ENCODE measurements around the gene ANKRD27. TPM values are rescaled to one million over a fixed set of nuclear protein-coding genes. Genes with fewer than 3 reads are reported as not detected.

Gene ANKRD27
- total RNA-seq, 4 donors from 2014 or later = 22.7 to 38.5 (median 30.1) TPM

DNA sequence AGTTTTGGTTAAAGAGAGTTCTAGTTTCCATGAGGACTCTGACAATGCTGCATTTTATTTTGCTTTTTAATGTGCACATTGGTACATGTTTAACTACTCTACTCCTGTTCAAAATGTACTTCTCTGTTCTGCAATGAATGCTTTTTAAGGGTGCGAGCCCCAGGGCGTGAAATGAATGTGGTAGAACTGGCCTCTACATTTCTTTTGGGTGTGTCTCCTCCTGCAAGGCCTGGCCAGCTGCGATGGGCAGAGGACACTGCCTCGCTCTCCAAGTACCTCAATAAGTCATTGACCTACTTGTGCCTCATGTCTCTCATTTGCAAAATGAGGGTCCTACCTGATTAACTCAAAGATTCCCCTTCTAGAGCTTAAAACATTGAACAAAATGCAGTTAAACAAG, 7.3 kb upstream of the ANKRD27 start:
- ATAC-seq (ENCODE audit: low FRiP score) = no peak

GRCh38 chr19:32680986-32681385, 6.0 kb upstream of the ANKRD27 start:
- no peak for DNase-seq (ENCODE audit: low spot score)
- ATAC-seq (ENCODE audit: low FRiP score) = no peak
- no peak for TF ChIP-seq CTCF (IDR thresholded peaks at IDR 0.05)

More for the DNA sequence above, 7.3 kb upstream of the ANKRD27 start:
- no peak for TF ChIP-seq CTCF (IDR thresholded peaks at IDR 0.05)
- DNase-seq (ENCODE audit: low spot score) = no peak

DNA sequence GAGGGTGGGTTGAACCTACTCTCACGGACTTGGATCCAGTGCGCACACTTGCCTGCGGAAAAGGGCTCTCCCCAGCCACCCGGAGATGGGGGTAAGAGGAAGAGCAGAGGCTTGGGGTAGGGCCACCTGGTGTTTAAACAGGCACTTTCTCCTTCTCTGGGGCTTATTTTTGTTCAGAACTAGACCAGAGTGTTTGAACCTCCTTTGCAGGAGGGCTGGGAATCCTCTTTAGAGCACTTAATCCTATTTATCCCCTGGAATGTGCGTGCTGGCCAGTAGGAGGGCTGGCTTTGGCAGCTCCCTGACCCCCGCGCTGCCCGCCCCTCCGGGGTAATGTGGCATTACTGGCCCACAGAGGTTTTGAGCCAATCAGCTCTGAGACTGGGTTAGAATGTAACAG, 2.7 kb upstream of the ANKRD27 start:
- ATAC-seq (ENCODE audit: low FRiP score) = no peak
- no peak for DNase-seq (ENCODE audit: low spot score)
- no peak for TF ChIP-seq CTCF (IDR thresholded peaks at IDR 0.05)

DNA sequence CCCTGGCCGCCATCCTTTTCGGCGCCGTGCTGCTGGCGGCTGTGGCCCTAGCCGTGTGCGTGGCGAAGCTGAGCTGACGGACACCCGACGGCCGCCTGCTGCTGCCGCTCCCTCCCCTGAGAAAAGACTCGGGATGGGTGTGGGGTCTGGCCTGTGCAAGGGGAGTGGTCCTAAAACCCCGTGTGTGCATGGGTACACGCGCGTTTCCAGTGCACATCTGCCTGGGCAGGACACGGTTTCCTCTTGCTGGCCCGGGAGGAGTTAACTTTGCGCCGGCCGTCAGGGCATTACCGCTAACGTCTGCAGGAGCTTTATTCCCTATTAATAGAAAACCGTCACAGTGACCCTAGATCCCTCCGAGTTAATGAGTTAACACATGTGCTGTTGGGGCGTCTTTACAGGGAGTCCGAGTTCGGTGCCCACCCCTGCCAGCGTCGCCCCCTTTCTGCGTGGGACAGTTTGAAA, 1.9 kb upstream of the ANKRD27 start:
- DNase-seq (ENCODE audit: low spot score) = no peak
- no peak for ATAC-seq (ENCODE audit: low FRiP score)
- no peak for TF ChIP-seq CTCF (IDR thresholded peaks at IDR 0.05)

DNA sequence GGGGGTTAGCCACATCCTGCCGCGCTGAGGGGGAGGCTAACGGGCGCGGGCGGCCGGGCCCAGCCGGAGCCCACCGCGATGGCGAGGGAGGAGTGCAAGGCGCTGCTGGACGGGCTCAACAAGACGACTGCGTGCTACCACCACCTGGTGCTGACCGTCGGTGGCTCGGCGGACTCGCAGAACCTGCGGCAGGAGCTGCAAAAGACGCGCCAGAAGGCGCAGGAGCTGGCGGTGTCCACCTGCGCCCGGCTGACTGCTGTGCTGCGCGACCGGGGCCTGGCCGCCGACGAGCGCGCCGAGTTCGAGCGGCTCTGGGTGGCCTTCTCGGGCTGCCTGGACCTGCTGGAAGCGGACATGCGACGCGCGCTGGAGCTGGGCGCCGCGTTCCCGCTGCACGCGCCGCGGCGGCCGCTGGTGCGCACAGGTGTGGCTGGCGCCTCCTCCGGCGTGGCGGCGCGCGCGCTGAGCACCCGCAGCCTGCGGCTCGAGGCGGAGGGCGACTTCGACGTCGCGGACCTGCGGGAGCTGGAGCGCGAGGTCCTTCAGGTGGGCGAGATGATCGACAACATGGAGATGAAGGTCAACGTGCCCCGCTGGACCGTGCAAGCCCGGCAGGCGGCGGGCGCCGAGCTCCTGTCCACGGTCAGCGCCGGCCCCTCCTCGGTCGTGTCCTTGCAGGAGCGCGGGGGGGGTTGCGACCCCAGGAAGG, 1.4 kb upstream of the ANKRD27 start:
- no peak for TF ChIP-seq CTCF (IDR thresholded peaks at IDR 0.05)
- DNase-seq (ENCODE audit: low spot score) = no peak

DNA sequence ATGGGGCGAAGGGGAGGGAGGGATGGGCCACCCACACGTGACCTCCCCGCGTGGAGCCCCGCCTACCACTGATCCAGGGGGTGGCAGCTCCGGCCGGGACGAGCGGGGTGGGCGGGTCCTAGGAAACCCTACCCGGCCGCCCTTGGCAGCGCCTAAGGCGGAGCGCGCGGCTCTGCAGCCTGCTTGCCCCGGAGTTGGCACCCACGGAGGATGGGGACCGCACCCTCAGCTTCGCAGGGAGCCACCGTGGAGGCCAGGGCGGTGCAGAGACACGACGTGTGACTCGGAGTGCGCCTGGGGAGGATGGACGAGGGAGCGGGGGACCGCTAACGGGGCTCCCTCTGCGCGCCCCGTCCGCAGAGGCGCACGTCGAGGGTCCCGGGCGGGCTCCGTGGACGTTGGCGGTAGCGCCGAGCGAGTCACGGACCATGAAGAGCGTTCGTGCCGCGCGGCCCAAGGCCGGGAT, 773 bp upstream of the ANKRD27 start, which contains the start of gene RGS9BP:
Gene RGS9BP, plus strand, starts transcription at position 129 of the 466 bp plus-strand sequence. CDS start 416 bp downstream, outside the sequence.
- TF ChIP-seq CTCF (IDR thresholded peaks at IDR 0.05) = no peak
- DNase-seq (ENCODE audit: low spot score) (peak; percentile 47), ATAC-seq (ENCODE audit: low FRiP score) (peak; percentile 86)

More for the DNA sequence above, 1.4 kb upstream of the ANKRD27 start:
- ATAC-seq (ENCODE audit: low FRiP score) = no peak
